HEK293T (cell line): Measurements from ENCODE around the gene DSG2.
"Not testable (repeated sequence)": the region's sequence is repeated elsewhere in the genome, so short reads cannot be mapped to it uniquely, and the experiment has no call there.

Experiments
- CTCF ChIA-PET: fragments of 350-600 bp; formaldehyde crosslinking; extraction: SDS; loops from one replicate; lab custom pipeline; 2021; ENCODE audit warnings: antibody characterized with exemption, inconsistent platforms; lab: Yijun Ruan, JAX
- POLR2A ChIA-PET: fragments of 350-600 bp; formaldehyde crosslinking; extraction: SDS; loops from one replicate; lab custom pipeline; 2020; ENCODE audit warnings: antibody characterized with exemption, inconsistent platforms; lab: Yijun Ruan, JAX
- DNase-seq: peaks from one replicate; pipeline ENCODE4 v3.0.0; 2012; ENCODE audit warnings: mixed read lengths; ENCODE audit errors: extremely low spot score
- ARNT ChIP-seq: fragments of 450-650 bp; IDR thresholded peaks from 2 replicates; pipeline ENCODE4 v1.6.1; 2017; ENCODE audit warnings: mild to moderate bottlenecking
- BHLHE40 ChIP-seq: fragments of 450-650 bp; IDR thresholded peaks from 2 replicates; pipeline ENCODE4 v1.6.1; 2016; ENCODE audit warnings: mild to moderate bottlenecking, moderate library complexity, borderline replicate concordance
- CTBP1 ChIP-seq: fragments of 450-650 bp; IDR thresholded peaks from 2 replicates; pipeline ENCODE4 v1.6.1; 2016; ENCODE audit warnings: borderline replicate concordance
- ELF4 ChIP-seq: fragments of 450-650 bp; IDR thresholded peaks from 2 replicates; pipeline ENCODE4 v1.6.1; 2017; ENCODE audit warnings: antibody characterized with exemption
- FOXA1 ChIP-seq: fragments of 450-650 bp; IDR thresholded peaks from 2 replicates; pipeline ENCODE4 v1.6.1; 2016; ENCODE audit warnings: mild to moderate bottlenecking
- FOXK2 ChIP-seq: fragments of 450-650 bp; IDR thresholded peaks from 2 replicates; pipeline ENCODE4 v1.6.1; 2016; ENCODE audit warnings: mild to moderate bottlenecking
- FOXM1 ChIP-seq: fragments of 450-650 bp; IDR thresholded peaks from 2 replicates; pipeline ENCODE4 v1.6.1; 2017; ENCODE audit warnings: mild to moderate bottlenecking, borderline replicate concordance
- HDGF ChIP-seq: fragments of 450-650 bp; IDR thresholded peaks from 2 replicates; pipeline ENCODE4 v1.6.1; 2017; ENCODE audit warnings: antibody characterized with exemption, borderline replicate concordance
- L3MBTL2 ChIP-seq: fragments of 450-650 bp; conservative IDR thresholded peaks from 2 replicates; pipeline ENCODE4 v1.6.1; 2016; ENCODE audit warnings: mild to moderate bottlenecking
- LEF1 ChIP-seq: fragments of 450-650 bp; IDR thresholded peaks from 2 replicates; pipeline ENCODE4 v1.6.1; 2017; ENCODE audit warnings: mild to moderate bottlenecking, borderline replicate concordance
- NFRKB ChIP-seq: fragments of 450-650 bp; IDR thresholded peaks from 2 replicates; pipeline ENCODE4 v1.6.1; 2016; ENCODE audit warnings: mild to moderate bottlenecking, moderate library complexity
- PKNOX1 ChIP-seq: fragments of 450-650 bp; IDR thresholded peaks from 2 replicates; pipeline ENCODE4 v1.6.1; 2016
- SP1 ChIP-seq: fragments of 450-650 bp; IDR thresholded peaks from 2 replicates; pipeline ENCODE4 v1.6.1; 2017
- SUZ12 ChIP-seq: fragments of 450-650 bp; IDR thresholded peaks from 2 replicates; pipeline ENCODE4 v1.6.1; 2016; ENCODE audit warnings: mild to moderate bottlenecking
- TARDBP ChIP-seq: fragments of 450-650 bp; IDR thresholded peaks from 2 replicates; pipeline ENCODE4 v1.6.1; 2016
- ZNF384 ChIP-seq: fragments of 450-650 bp; IDR thresholded peaks from 2 replicates; pipeline ENCODE4 v1.6.1; 2016

Gene DSG2

GRCh38 chr18:31490387-31490786 lies 7.6 kb upstream of the DSG2 start:
- DNase-seq = no peak
- TF ChIP-seq SUZ12 (no peak), SP1 (no peak), LEF1 (no peak), L3MBTL2 (no peak), ZNF384 (no peak), FOXA1 (no peak), TARDBP (no peak), ELF4 (no peak), CTBP1 (no peak), FOXM1 (no peak), FOXK2 (no peak), NFRKB (no peak), ARNT (no peak)
- ChIA-PET POLR2A (no interaction called here), CTCF (interaction anchor here (1.2 kb wide), 1 partner anchor 9 kb away, joined by 3 read pairs; no protein-coding TSS in a partner anchor)

GRCh38 chr18:31490833-31491232 lies 7.1 kb upstream of the DSG2 start:
- ChIA-PET CTCF (interaction anchor here (1.2 kb wide), 1 partner anchor 9 kb away, joined by 3 read pairs; no protein-coding TSS in a partner anchor), POLR2A (no interaction called here)
- TF ChIP-seq PKNOX1 (no peak), SUZ12 (no peak), NFRKB (no peak), ARNT (no peak), CTBP1 (no peak), FOXK2 (no peak), FOXM1 (no peak), ZNF384 (no peak), BHLHE40 (no peak), LEF1 (no peak), HDGF (no peak), ELF4 (no peak), L3MBTL2 (no peak), SP1 (no peak), TARDBP (no peak), FOXA1 (no peak)
- DNase-seq = no peak

- ChIA-PET CTCF (interaction anchor here (1.2 kb wide), 1 partner anchor 67 kb away, joined by 6 read pairs; no protein-coding TSS in a partner anchor), POLR2A (no interaction called here)
- TF ChIP-seq L3MBTL2 (no peak), ARNT (no peak), SUZ12 (no peak)
- DNase-seq = no peak
Measured at GRCh38 chr18:31491586-31491985, 6.4 kb upstream of the DSG2 start.

- no peak for TF ChIP-seq CTBP1
- no peak for TF ChIP-seq ELF4
- TF ChIP-seq TARDBP = no peak
- TF ChIP-seq L3MBTL2 = no peak
- no peak for TF ChIP-seq HDGF
- TF ChIP-seq SP1 = no peak
- TF ChIP-seq FOXA1 = no peak
- no peak for TF ChIP-seq ARNT
- no peak for TF ChIP-seq FOXM1
- no peak for TF ChIP-seq FOXK2
- TF ChIP-seq BHLHE40 = no peak
- no peak for TF ChIP-seq PKNOX1
- TF ChIP-seq ZNF384 = no peak
- no peak for TF ChIP-seq SUZ12
- no peak for TF ChIP-seq LEF1
- no peak for TF ChIP-seq NFRKB
- ChIA-PET CTCF (interaction anchor here (0.8 to 1.2 kb wide), 2 partner anchors 68 to 157 kb away, joined by 3 to 6 read pairs; no protein-coding TSS in a partner anchor), POLR2A (no interaction called here)
- DNase-seq = no peak
Measured at GRCh38 chr18:31492671-31493070, 5.3 kb upstream of the DSG2 start.

- TF ChIP-seq NFRKB (no peak), CTBP1 (no peak), FOXM1 (no peak), FOXA1 (no peak), FOXK2 (no peak), PKNOX1 (no peak), ELF4 (no peak), SP1 (no peak), LEF1 (no peak), ARNT (no peak), HDGF (no peak), ZNF384 (no peak)
- ChIA-PET CTCF (no interaction called here), POLR2A (no interaction called here)
- DNase-seq = no peak
Measured at GRCh38 chr18:31493171-31493570, 4.8 kb upstream of the DSG2 start.

- TF ChIP-seq PKNOX1 (no peak), BHLHE40 (no peak), SUZ12 (no peak), ELF4 (no peak), LEF1 (no peak), FOXA1 (no peak), L3MBTL2 (no peak), ZNF384 (no peak), TARDBP (no peak), SP1 (no peak), HDGF (no peak), ARNT (no peak), FOXM1 (no peak), NFRKB (no peak), FOXK2 (no peak), CTBP1 (no peak)
- POLR2A ChIA-PET = no interaction called here
- CTCF ChIA-PET = no interaction called here
- DNase-seq = no peak
Measured at GRCh38 chr18:31493941-31494340, 4.0 kb upstream of the DSG2 start.

GRCh38 chr18:31494705-31495244 lies 3.2 kb upstream of the DSG2 start:
- POLR2A ChIA-PET, CTCF ChIA-PET, DNase-seq: not testable (repeated sequence)
